ENCODE results near the gene ZNF319. TPM values are rescaled to one million over a fixed set of nuclear protein-coding genes. Genes with fewer than 3 reads are reported as not detected.

Gene ZNF319
- total and polyA plus RNA-seq, 10 of the 15 experiments (the other 5 are each of a cell fraction or from before 2014, with no cell fraction given): 0.29 to 7.4 (median 1.7) TPM

- no peak overlapping the region for H2AFZ ChIP-seq (ENCODE audit: control insufficient read depth, low read depth, low read length)
- intact Hi-C loops (cut with micrococcal nuclease; ENCODE audit: unreplicated experiment): no loop called here
- no peaks in the 10 kb centered on the region for H4K20me1 ChIP-seq (ENCODE audit: control insufficient read depth, insufficient read depth)
- no peaks in the 10 kb centered on the region for H3K36me3 ChIP-seq (ENCODE audit: control insufficient read depth in 2 of 2, insufficient read depth in 2 of 2, low read length in 1 of 2)
- H3K27ac ChIP-seq (ENCODE audit: control insufficient read depth, insufficient read depth): no peak overlapping the region
- WGBS (ENCODE audit: insufficient coverage, insufficient replicate concordance, low lambda C conversion rate, missing lambda C conversion rate): 29% methylated on average over 9 of the region's 10 CpGs
- ChIA-PET RAD21 (ENCODE audit: unreplicated experiment) (no interaction called here), CTCF (no interaction called here), SMC1A (ENCODE audit: uncharacterized antibody, unreplicated experiment) (no interaction called here), POLR2A (no interaction called here)
- DNase-seq (ENCODE audit: low read depth, low spot score) (no peak), FAIRE-seq (no peak), ATAC-seq (no peak)
- H3K4me3 ChIP-seq: no peak overlapping the region
- no peak overlapping the region for H3K9ac ChIP-seq (ENCODE audit: control insufficient read depth, insufficient read depth, low read length)
- BruUV-seq (replicated peaks): no TSS peak
- no peaks in the 10 kb centered on the region for H3K79me2 ChIP-seq (ENCODE audit: control insufficient read depth, insufficient read depth, low read length)
- H3K27me3 ChIP-seq (replicated peaks in 1 of 2; ENCODE audit: control insufficient read depth in 2 of 2, insufficient read depth in 2 of 2, low read length in 1 of 2): no peaks in the 10 kb centered on the region
- H3K4me2 ChIP-seq (ENCODE audit: control insufficient read depth, insufficient read depth): no peak overlapping the region
- no peak for TF ChIP-seq ATF3 (IDR thresholded peaks at IDR 0.05; ENCODE audit: borderline replicate concordance, extremely low read depth, low read depth, low read length)
- TF ChIP-seq ESRRA (IDR thresholded peaks at IDR 0.05; ENCODE audit: low read length): no peak
- no peak for TF ChIP-seq CBX5 (IDR thresholded peaks at IDR 0.05; ENCODE audit: low read depth)
- no peak for TF ChIP-seq TARDBP (IDR thresholded peaks at IDR 0.05; ENCODE audit: borderline replicate concordance)
- no peak for TF ChIP-seq LARP7 (IDR thresholded peaks at IDR 0.05)
- no peak for TF ChIP-seq DPF2 (IDR thresholded peaks at IDR 0.05)
- no peak for TF ChIP-seq JUNB (IDR thresholded peaks at IDR 0.05)
- TF ChIP-seq MXI1 (IDR thresholded peaks at IDR 0.05; ENCODE audit: low read depth, low read length): no peak
- no peak for TF ChIP-seq SP1 (IDR thresholded peaks at IDR 0.05; ENCODE audit: low read depth, low read length)
- TF ChIP-seq ZNF207 (IDR thresholded peaks at IDR 0.05; ENCODE audit: borderline replicate concordance): no peak
- no peak for TF ChIP-seq NR2C1 (IDR thresholded peaks at IDR 0.05)
- TF ChIP-seq, protein P1, sequence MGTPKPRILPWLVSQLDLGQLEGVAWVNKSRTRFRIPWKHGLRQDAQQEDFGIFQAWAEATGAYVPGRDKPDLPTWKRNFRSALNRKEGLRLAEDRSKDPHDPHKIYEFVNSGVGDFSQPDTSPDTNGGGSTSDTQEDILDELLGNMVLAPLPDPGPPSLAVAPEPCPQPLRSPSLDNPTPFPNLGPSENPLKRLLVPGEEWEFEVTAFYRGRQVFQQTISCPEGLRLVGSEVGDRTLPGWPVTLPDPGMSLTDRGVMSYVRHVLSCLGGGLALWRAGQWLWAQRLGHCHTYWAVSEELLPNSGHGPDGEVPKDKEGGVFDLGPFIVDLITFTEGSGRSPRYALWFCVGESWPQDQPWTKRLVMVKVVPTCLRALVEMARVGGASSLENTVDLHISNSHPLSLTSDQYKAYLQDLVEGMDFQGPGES (IDR thresholded peaks at IDR 0.05): no peak
- no peak for TF ChIP-seq ATF7 (IDR thresholded peaks at IDR 0.05; ENCODE audit: low read depth)
- no peak for TF ChIP-seq TCF3 (IDR thresholded peaks at IDR 0.05; ENCODE audit: borderline replicate concordance, insufficient read depth, low read depth, low read length)
- no peak for TF ChIP-seq SREBF2 (IDR thresholded peaks at IDR 0.05; ENCODE audit: low read length)
- no peak for TF ChIP-seq SRF (IDR thresholded peaks at IDR 0.05; ENCODE audit: low read depth in 2 of 2, low read length in 2 of 2)
- no peak for TF ChIP-seq NR2F1 (conservative IDR thresholded peaks at IDR 0.05)
- TF ChIP-seq, protein P2, sequence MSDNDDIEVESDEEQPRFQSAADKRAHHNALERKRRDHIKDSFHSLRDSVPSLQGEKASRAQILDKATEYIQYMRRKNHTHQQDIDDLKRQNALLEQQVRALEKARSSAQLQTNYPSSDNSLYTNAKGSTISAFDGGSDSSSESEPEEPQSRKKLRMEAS (IDR thresholded peaks at IDR 0.05; ENCODE audit: low read depth, low read length): no peak
- 0 out of 2 replicates have a peak, but pooled peaks cover 2% of the 10 kb centered on the region for H3K4me1 ChIP-seq (ENCODE audit: control insufficient read depth, insufficient read depth, low read length)
- H3K9me3 ChIP-seq (replicated peaks; ENCODE audit: control insufficient read depth, insufficient read depth, low read length): no peaks in the 10 kb centered on the region
- in situ Hi-C loops (cut with MboI): no loop called here
Observed at GRCh38 chr16:57964157-57964700, 36.2 kb downstream of the ZNF319 start.

Measured in GM12878 (cell line).